Endodermal cell (in vitro differentiated cells): ENCODE data around the gene PAFAH1B1. TPM values are rescaled to one million over a fixed set of nuclear protein-coding genes. Genes with fewer than 3 reads are reported as not detected.
A peak's percentile ranks its signal among the peaks of the same experiment; 100 is the strongest.

Experiments
- DNase-seq: peaks from one replicate; pipeline ENCODE4 v3.0.0-alpha.2; 2017
- H3K27ac ChIP-seq: 2 replicates; pipeline ENCODE4 v1.5.1; 2013; ENCODE audit warnings: mild to moderate bottlenecking, low read depth, low read length, moderate library complexity
- H3K27me3 ChIP-seq: 2 replicates; pipeline ENCODE4 v1.6.1; 2013; ENCODE audit warnings: mild to moderate bottlenecking, low read length, moderate library complexity; ENCODE audit not compliant: insufficient read depth, control insufficient read depth, poor library complexity, severe bottlenecking
- H3K36me3 ChIP-seq: 2 replicates; pipeline ENCODE4 v1.7.0; 2013; ENCODE audit warnings: mild to moderate bottlenecking, low read length, moderate library complexity; ENCODE audit not compliant: control insufficient read depth, insufficient read depth
- H3K4me1 ChIP-seq: one replicate; pipeline ENCODE4 v1.7.0; 2013; ENCODE audit warnings: low read length; ENCODE audit not compliant: control insufficient read depth, insufficient read depth
- H3K4me3 ChIP-seq: 2 replicates; pipeline ENCODE4 v1.5.1; 2013; ENCODE audit warnings: mild to moderate bottlenecking, low read length, moderate library complexity
- H3K9ac ChIP-seq: 2 replicates; pipeline ENCODE4 v1.6.1; 2013; ENCODE audit warnings: mild to moderate bottlenecking, low read length, moderate library complexity; ENCODE audit not compliant: poor library complexity, severe bottlenecking; ENCODE audit errors: extremely low read depth
- H3K9me3 ChIP-seq: 2 replicates; pipeline ENCODE4 v1.6.1; 2013; ENCODE audit warnings: mild to moderate bottlenecking, low read length, moderate library complexity; ENCODE audit not compliant: control insufficient read depth
- H3K27ac Mint-ChIP-seq: 2 replicates; pipeline ENCODE4 v1.8.0; 2020; ENCODE audit warnings: mixed read lengths
- H3K27me3 Mint-ChIP-seq: 2 replicates; pipeline ENCODE4 v1.8.0; 2021; ENCODE audit warnings: mild to moderate bottlenecking, mixed read lengths; ENCODE audit not compliant: insufficient read depth
- H3K36me3 Mint-ChIP-seq: 2 replicates; pipeline ENCODE4 v1.8.0; 2020; ENCODE audit warnings: low read depth, mixed read lengths
- H3K4me1 Mint-ChIP-seq: 2 replicates; pipeline ENCODE4 v1.8.0; 2020; ENCODE audit warnings: mixed read lengths
- H3K4me3 Mint-ChIP-seq: 2 replicates; pipeline ENCODE4 v1.8.0; 2020; ENCODE audit warnings: mild to moderate bottlenecking, moderate library complexity, mixed read lengths
- H3K9me3 Mint-ChIP-seq: 2 replicates; pipeline ENCODE4 v1.8.0; 2020; ENCODE audit warnings: mild to moderate bottlenecking, mixed read lengths
- CTCF ChIP-seq: fragments of 200-600 bp; sonication (generic); conservative IDR thresholded peaks from 2 replicates; pipeline ENCODE4 v1.5.0; 2021; ENCODE audit warnings: antibody characterized with exemption, mild to moderate bottlenecking
- WGBS, 2 experiments: methylation state at CpG; one replicate each; pipeline versions ENCODE4 v1.1.5 to v1.1.7; 2013; ENCODE audit warnings: missing lambda C conversion rate in 2 of 2, mixed read lengths in 1 of 2; ENCODE audit not compliant: insufficient coverage in 1 of 2, insufficient read length in 1 of 2; 5-methylcytosine and 5-hydroxymethylcytosine counted together
- total RNA-seq, 2 donors: library from RNA; stranded (reverse); fragmentation: NEBNext Ultra II Directional in 1 of 2; extraction: Animal tissue kit (Norgen Biotek cat#: 25700) in 1 of 2; gene quantifications; 2 replicates in 1 of 2; 3 replicates in 1 of 2; pipeline ENCODE4 v1.2.1, GENCODE V29; 2021

PAFAH1B1 gene
- total RNA-seq, 2 donors from 2014 or later, result 157 to 200 TPM

GRCh38 chr17:2636169-2636930 lies 42.9 kb downstream of the PAFAH1B1 start:
- peaks cover 4% of the 10 kb centered on the region for H3K4me1 ChIP-seq
- Mint-ChIP-seq H3K4me3 (no peak overlapping the region), H3K9me3 (no peaks in the 10 kb centered on the region), H3K27ac (peak overlapping the region; percentile 64), H3K27me3 (no peaks in the 10 kb centered on the region), H3K4me1 (peaks cover 16% of the 10 kb centered on the region), H3K36me3 (peaks cover 40% of the 10 kb centered on the region)
- no peak for TF ChIP-seq CTCF
- DNase-seq, result no peak
- H3K4me3 ChIP-seq, result no peak overlapping the region
- no peaks in the 10 kb centered on the region for H3K9me3 ChIP-seq
- H3K27me3 ChIP-seq, result no peaks in the 10 kb centered on the region
- no peak overlapping the region for H3K27ac ChIP-seq
- H3K36me3 ChIP-seq, result peaks cover 69% of the 10 kb centered on the region
- H3K9ac ChIP-seq, result no peak overlapping the region
- 90 to 94% methylated on average over 13 of the region's 13 CpGs for WGBS, 2 experiments

GRCh38 chr17:2637422-2637821 lies 44.0 kb downstream of the PAFAH1B1 start:
- TF ChIP-seq CTCF, result no peak
- Histone ChIP-seq H3K4me3 (no peak overlapping the region), H3K27ac (no peak overlapping the region), H3K9ac (no peak overlapping the region), H3K4me1 (no peaks in the 10 kb centered on the region), H3K36me3 (peaks cover 73% of the 10 kb centered on the region), H3K27me3 (no peaks in the 10 kb centered on the region), H3K9me3 (no peaks in the 10 kb centered on the region)
- H3K27ac Mint-ChIP-seq, result no peak overlapping the region
- H3K36me3 Mint-ChIP-seq, result peaks cover 49% of the 10 kb centered on the region
- DNase-seq, result no peak
- no peaks in the 10 kb centered on the region for H3K27me3 Mint-ChIP-seq
- H3K4me3 Mint-ChIP-seq, result no peak overlapping the region
- WGBS, 2 experiments, result 93 to 100% methylated on average over 5 to 6 of the region's 6 CpGs
- H3K9me3 Mint-ChIP-seq, result no peaks in the 10 kb centered on the region
- peaks cover 10% of the 10 kb centered on the region for H3K4me1 Mint-ChIP-seq

GRCh38 chr17:2644971-2645370 lies 51.5 kb downstream of the PAFAH1B1 start:
- H3K9me3 Mint-ChIP-seq, result no peaks in the 10 kb centered on the region
- no peak for DNase-seq
- H3K4me1 ChIP-seq, result no peaks in the 10 kb centered on the region
- H3K9me3 ChIP-seq, result no peaks in the 10 kb centered on the region
- peaks cover 70% of the 10 kb centered on the region for H3K36me3 Mint-ChIP-seq
- H3K27ac Mint-ChIP-seq, result no peak overlapping the region
- no peaks in the 10 kb centered on the region for H3K4me1 Mint-ChIP-seq
- WGBS, 2 experiments, result 74 to 90% methylated on average over 5 to 6 of the region's 6 CpGs
- H3K27ac ChIP-seq, result no peak overlapping the region
- H3K4me3 Mint-ChIP-seq, result no peak overlapping the region
- no peak for TF ChIP-seq CTCF
- H3K27me3 ChIP-seq, result no peaks in the 10 kb centered on the region
- no peak overlapping the region for H3K4me3 ChIP-seq
- H3K36me3 ChIP-seq, result peaks cover 67% of the 10 kb centered on the region
- no peak overlapping the region for H3K9ac ChIP-seq
- no peaks in the 10 kb centered on the region for H3K27me3 Mint-ChIP-seq
